K562 (cell line): ENCODE data around the gene ADAM30. TPM values are rescaled to one million over a fixed set of nuclear protein-coding genes. Genes with fewer than 3 reads are reported as not detected.

Experiments
- CBFA2T3 ChIP-seq: fragments of 450-650 bp; IDR thresholded peaks from 2 replicates; pipeline ENCODE4 v1.6.1; 2017
- CBFB ChIP-seq: sonication (generic); formaldehyde crosslinking; IDR thresholded peaks from 2 replicates; pipeline ENCODE4 v1.4.0; 2020; ENCODE audit warnings: mild to moderate bottlenecking, missing genetic modification reagents
- CCAR2 ChIP-seq: fragments of 200-400 bp; formaldehyde crosslinking; IDR thresholded peaks from 2 replicates; pipeline ENCODE4 v1.6.1; 2017; ENCODE audit warnings: mild to moderate bottlenecking, low read depth, low read length
- ESRRB ChIP-seq: fragments of 250-450 bp; sonication (Bioruptor Pico); IDR thresholded peaks from 2 replicates; pipeline ENCODE4 v1.5.0; 2020; ENCODE audit warnings: mild to moderate bottlenecking, moderate library complexity, borderline replicate concordance
- HDAC3 ChIP-seq: fragments of 450-650 bp; IDR thresholded peaks from 2 replicates; pipeline ENCODE4 v1.6.1; 2018; ENCODE audit warnings: borderline replicate concordance, mild to moderate bottlenecking, moderate library complexity; ENCODE audit not compliant: partially characterized antibody
- HLTF ChIP-seq: fragments of 450-650 bp; IDR thresholded peaks from 2 replicates; pipeline ENCODE4 v1.6.1; 2016
- MBD2 ChIP-seq: sonication (generic); IDR thresholded peaks from 2 replicates; pipeline ENCODE4 v1.6.1; 2016; ENCODE audit warnings: low read depth, borderline replicate concordance
- MIER1 ChIP-seq: fragments of 450-650 bp; IDR thresholded peaks from 2 replicates; pipeline ENCODE4 v1.6.1; 2016; ENCODE audit warnings: antibody characterized with exemption, mild to moderate bottlenecking, low read depth
- NCOA2 ChIP-seq, 2 experiments: fragments of 450-650 bp; IDR thresholded peaks; 2 replicates each; pipeline ENCODE4 v1.6.1; 2018; ENCODE audit warnings: mild to moderate bottlenecking in 2 of 2, moderate library complexity in 1 of 2; ENCODE audit not compliant: partially characterized antibody in 2 of 2
- POLR2H ChIP-seq: IDR thresholded peaks from 2 replicates; pipeline ENCODE4 v1.6.1; 2016; ENCODE audit warnings: missing genetic modification characterization, low read depth, mild to moderate bottlenecking, control low read depth, missing compliant biosample characterization, moderate library complexity
- RBM22 ChIP-seq: fragments of 200-400 bp; formaldehyde crosslinking; IDR thresholded peaks from 2 replicates; pipeline ENCODE4 v1.6.1; 2018; ENCODE audit warnings: low read length, low read depth; ENCODE audit not compliant: poor library complexity, severe bottlenecking
- STAT5A ChIP-seq: IDR thresholded peaks from 2 replicates; pipeline ENCODE4 v1.6.1; 2012; ENCODE audit warnings: low read length, inconsistent platforms, borderline replicate concordance
- ZEB2 ChIP-seq: fragments of 450-650 bp; IDR thresholded peaks from 2 replicates; pipeline ENCODE4 v1.6.1; 2016
- ZKSCAN3 ChIP-seq: fragments of 250-450 bp; sonication (Bioruptor Pico); IDR thresholded peaks from 2 replicates; pipeline ENCODE4 v1.4.0; 2020
- ZNF140 ChIP-seq: fragments of 250-450 bp; sonication (Bioruptor Pico); IDR thresholded peaks from 2 replicates; pipeline ENCODE4 v1.8.0; 2021; ENCODE audit warnings: moderate library complexity, mild to moderate bottlenecking, inconsistent platforms
- ZNF239 ChIP-seq: fragments of 250-450 bp; sonication (Bioruptor Pico); IDR thresholded peaks from 2 replicates; pipeline ENCODE4 v1.4.0; 2020; ENCODE audit warnings: mild to moderate bottlenecking
- ZNF311 ChIP-seq: fragments of 250-450 bp; sonication (Bioruptor Pico); IDR thresholded peaks from 2 replicates; pipeline ENCODE4 v1.4.0; 2020; ENCODE audit warnings: mild to moderate bottlenecking, moderate library complexity
- ZNF354B ChIP-seq: fragments of 250-450 bp; sonication (Bioruptor Pico); IDR thresholded peaks from 2 replicates; pipeline ENCODE4 v1.4.0; 2020
- ZNF586 ChIP-seq: fragments of 450-650 bp; formaldehyde crosslinking; conservative IDR thresholded peaks from 2 replicates; pipeline ENCODE4 v1.4.0; 2020; ENCODE audit warnings: mild to moderate bottlenecking, moderate library complexity
- polyA plus RNA-seq, 8 experiments: library from polyadenylated mRNA; depleted of rRNA in 4 of 8; stranded (reverse) in 5 of 8; unstranded in 3 of 8; fragments of >200 nt; fragmentation: Nextera tagmentation in 2 of 8; fragmentation: Illumina TruSeq in 1 of 8; extraction: Ambion mirVana in 2 of 8; extraction: Trizol in 1 of 8; gene quantifications; 2 replicates each; pipeline versions ENCODE4 v1.2.1 to v1.2.3, GENCODE V29; 2011 to 2014; ENCODE audit warnings: inconsistent platforms in 1 of 8, missing spikeins in 1 of 8
- total RNA-seq, 7 experiments: library from RNA; depleted of rRNA in 6 of 7; stranded (reverse); fragments of >200 nt in 6 of 7; fragmentation: Illumina TruSeq in 2 of 7; extraction: Trizol in 2 of 7; gene quantifications; 2 replicates each; pipeline versions ENCODE4 v1.2.1 to v1.2.3, GENCODE V29; 2011 to 2021; ENCODE audit warnings: low replicate concordance in 1 of 7
- TF ChIP-seq, protein P1 (sequence below): fragments of 200-800 bp; sonication (Bioruptor generic); IDR thresholded peaks from 2 replicates; pipeline ENCODE4 v1.6.1; 2016; ENCODE audit warnings: missing genetic modification characterization, missing compliant biosample characterization
- TF ChIP-seq, protein P2 (sequence below): fragments of 450-650 bp; IDR thresholded peaks from 2 replicates; pipeline ENCODE4 v1.6.1; 2018; ENCODE audit not compliant: partially characterized antibody
- TF ChIP-seq, protein P3 (sequence below), 2 experiments: fragments of 450-650 bp; IDR thresholded peaks; 2 replicates each; pipeline ENCODE4 v1.6.1; 2016

ADAM30 gene
- total and polyA plus RNA-seq, 9 of the 15 experiments (the other 6 are each of a cell fraction or from before 2014, with no cell fraction given), result not detected

DNA sequence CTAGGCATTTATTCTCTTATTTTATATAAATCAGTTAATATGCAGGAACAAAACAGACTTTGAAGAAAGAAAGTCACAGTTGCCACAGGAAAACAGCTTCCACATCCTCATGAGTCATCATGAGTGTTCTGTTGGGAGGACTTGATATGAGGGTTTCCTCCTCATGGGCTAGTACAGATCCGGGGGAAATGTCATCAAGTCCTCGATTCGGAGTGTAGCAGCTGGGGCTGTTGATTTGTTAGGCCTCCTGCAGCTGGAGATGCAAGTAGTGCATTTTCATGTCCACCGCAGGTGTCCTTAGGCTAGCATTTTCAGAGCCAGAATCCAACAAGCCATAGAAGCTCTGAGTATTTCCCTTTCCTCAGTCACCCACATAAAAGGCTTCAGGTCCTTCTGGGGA is 36.7 kb downstream of the ADAM30 start (continued):
- TF ChIP-seq, protein P1, sequence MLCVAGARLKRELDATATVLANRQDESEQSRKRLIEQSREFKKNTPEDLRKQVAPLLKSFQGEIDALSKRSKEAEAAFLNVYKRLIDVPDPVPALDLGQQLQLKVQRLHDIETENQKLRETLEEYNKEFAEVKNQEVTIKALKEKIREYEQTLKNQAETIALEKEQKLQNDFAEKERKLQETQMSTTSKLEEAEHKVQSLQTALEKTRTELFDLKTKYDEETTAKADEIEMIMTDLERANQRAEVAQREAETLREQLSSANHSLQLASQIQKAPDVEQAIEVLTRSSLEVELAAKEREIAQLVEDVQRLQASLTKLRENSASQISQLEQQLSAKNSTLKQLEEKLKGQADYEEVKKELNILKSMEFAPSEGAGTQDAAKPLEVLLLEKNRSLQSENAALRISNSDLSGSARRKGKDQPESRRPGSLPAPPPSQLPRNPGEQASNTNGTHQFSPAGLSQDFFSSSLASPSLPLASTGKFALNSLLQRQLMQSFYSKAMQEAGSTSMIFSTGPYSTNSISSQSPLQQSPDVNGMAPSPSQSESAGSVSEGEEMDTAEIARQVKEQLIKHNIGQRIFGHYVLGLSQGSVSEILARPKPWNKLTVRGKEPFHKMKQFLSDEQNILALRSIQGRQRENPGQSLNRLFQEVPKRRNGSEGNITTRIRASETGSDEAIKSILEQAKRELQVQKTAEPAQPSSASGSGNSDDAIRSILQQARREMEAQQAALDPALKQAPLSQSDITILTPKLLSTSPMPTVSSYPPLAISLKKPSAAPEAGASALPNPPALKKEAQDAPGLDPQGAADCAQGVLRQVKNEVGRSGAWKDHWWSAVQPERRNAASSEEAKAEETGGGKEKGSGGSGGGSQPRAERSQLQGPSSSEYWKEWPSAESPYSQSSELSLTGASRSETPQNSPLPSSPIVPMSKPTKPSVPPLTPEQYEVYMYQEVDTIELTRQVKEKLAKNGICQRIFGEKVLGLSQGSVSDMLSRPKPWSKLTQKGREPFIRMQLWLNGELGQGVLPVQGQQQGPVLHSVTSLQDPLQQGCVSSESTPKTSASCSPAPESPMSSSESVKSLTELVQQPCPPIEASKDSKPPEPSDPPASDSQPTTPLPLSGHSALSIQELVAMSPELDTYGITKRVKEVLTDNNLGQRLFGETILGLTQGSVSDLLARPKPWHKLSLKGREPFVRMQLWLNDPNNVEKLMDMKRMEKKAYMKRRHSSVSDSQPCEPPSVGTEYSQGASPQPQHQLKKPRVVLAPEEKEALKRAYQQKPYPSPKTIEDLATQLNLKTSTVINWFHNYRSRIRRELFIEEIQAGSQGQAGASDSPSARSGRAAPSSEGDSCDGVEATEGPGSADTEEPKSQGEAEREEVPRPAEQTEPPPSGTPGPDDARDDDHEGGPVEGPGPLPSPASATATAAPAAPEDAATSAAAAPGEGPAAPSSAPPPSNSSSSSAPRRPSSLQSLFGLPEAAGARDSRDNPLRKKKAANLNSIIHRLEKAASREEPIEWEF (CRISPR knock-in tag), result no peak
- TF ChIP-seq, protein P2, sequence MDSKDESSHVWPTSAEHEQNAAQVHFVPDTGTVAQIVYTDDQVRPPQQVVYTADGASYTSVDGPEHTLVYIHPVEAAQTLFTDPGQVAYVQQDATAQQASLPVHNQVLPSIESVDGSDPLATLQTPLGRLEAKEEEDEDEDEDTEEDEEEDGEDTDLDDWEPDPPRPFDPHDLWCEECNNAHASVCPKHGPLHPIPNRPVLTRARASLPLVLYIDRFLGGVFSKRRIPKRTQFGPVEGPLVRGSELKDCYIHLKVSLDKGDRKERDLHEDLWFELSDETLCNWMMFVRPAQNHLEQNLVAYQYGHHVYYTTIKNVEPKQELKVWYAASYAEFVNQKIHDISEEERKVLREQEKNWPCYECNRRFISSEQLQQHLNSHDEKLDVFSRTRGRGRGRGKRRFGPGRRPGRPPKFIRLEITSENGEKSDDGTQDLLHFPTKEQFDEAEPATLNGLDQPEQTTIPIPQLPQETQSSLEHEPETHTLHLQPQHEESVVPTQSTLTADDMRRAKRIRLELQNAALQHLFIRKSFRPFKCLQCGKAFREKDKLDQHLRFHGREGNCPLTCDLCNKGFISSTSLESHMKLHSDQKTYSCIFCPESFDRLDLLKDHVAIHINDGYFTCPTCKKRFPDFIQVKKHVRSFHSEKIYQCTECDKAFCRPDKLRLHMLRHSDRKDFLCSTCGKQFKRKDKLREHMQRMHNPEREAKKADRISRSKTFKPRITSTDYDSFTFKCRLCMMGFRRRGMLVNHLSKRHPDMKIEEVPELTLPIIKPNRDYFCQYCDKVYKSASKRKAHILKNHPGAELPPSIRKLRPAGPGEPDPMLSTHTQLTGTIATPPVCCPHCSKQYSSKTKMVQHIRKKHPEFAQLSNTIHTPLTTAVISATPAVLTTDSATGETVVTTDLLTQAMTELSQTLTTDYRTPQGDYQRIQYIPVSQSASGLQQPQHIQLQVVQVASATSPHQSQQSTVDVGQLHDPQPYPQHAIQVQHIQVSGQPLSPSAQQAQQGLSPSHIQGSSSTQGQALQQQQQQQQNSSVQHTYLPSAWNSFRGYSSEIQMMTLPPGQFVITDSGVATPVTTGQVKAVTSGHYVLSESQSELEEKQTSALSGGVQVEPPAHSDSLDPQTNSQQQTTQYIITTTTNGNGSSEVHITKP, result no peak
- TF ChIP-seq ZNF586 (CRISPR knock-in tag) (no peak), POLR2H (tag) (no peak), ZNF239 (no peak), CCAR2 (no peak), ZNF311 (CRISPR knock-in tag) (0 out of 2 replicates have a peak, but pooled peaks have one; percentile 63), HLTF (no peak), HDAC3 (peak; percentile 46), ZNF354B (no peak), ZNF140 (CRISPR knock-in tag) (no peak), MBD2 (no peak), NCOA2 (IDR thresholded peaks at IDR 0.05; ENCODE audit: partially characterized antibody in 2 of 2) (no peak), RBM22 (no peak), STAT5A (peak; percentile 39), ESRRB (CRISPR knock-in tag) (no peak), MIER1 (no peak), ZEB2 (no peak), CBFB (CRISPR knock-in tag) (no peak), ZKSCAN3 (CRISPR knock-in tag) (no peak), CBFA2T3 (peak; percentile 89)
- TF ChIP-seq, protein P3, sequence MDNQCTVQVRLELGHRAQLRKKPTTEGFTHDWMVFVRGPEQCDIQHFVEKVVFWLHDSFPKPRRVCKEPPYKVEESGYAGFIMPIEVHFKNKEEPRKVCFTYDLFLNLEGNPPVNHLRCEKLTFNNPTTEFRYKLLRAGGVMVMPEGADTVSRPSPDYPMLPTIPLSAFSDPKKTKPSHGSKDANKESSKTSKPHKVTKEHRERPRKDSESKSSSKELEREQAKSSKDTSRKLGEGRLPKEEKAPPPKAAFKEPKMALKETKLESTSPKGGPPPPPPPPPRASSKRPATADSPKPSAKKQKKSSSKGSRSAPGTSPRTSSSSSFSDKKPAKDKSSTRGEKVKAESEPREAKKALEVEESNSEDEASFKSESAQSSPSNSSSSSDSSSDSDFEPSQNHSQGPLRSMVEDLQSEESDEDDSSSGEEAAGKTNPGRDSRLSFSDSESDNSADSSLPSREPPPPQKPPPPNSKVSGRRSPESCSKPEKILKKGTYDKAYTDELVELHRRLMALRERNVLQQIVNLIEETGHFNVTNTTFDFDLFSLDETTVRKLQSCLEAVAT (IDR thresholded peaks at IDR 0.05), result no peak
